Left lung (tissue), 10 donors: Measurements from ENCODE around the gene TMEM161A. TPM values are rescaled to one million over a fixed set of nuclear protein-coding genes. Genes with fewer than 3 reads are reported as not detected.
"Not testable (repeated sequence)": the region's sequence is repeated elsewhere in the genome, so short reads cannot be mapped to it uniquely, and the experiment has no call there.

Experiments
- ATAC-seq: fragments of 200-7000 bp; cut with Tn5 transposase; one replicate; pipeline ENCODE4 v1.9.1; 2020; ENCODE audit warnings: moderate library complexity
- DNase-seq, 4 donors: peaks; one replicate each; pipeline ENCODE4 v3.0.0-alpha.2; 2013 to 2020
- H3K27ac ChIP-seq, 2 donors: fragments of 200-600 bp; sonication (generic) in 1 of 2; one replicate each; pipeline versions ENCODE4 v1.5.0 to v1.8.0; 2020 to 2021
- H3K27me3 ChIP-seq, 2 donors: fragments of 200-600 bp; sonication (generic) in 1 of 2; one replicate each; pipeline versions ENCODE4 v1.5.0 to v1.8.0; 2020 to 2021
- H3K36me3 ChIP-seq, 2 donors: fragments of 200-600 bp; sonication (generic) in 1 of 2; one replicate each; pipeline versions ENCODE4 v1.5.0 to v1.8.0; 2020 to 2021
- H3K4me1 ChIP-seq, 2 donors: fragments of 200-600 bp; one replicate each; pipeline ENCODE4 v1.8.0; 2021
- H3K4me3 ChIP-seq, 2 donors: fragments of 200-600 bp; sonication (generic) in 1 of 2; one replicate each; pipeline versions ENCODE4 v1.5.0 to v1.8.0; 2020 to 2021; ENCODE audit warnings: mild to moderate bottlenecking in 1 of 2
- H3K9me3 ChIP-seq, 2 donors: fragments of 200-600 bp; sonication (generic) in 1 of 2; one replicate each; pipeline versions ENCODE4 v1.5.0 to v1.8.0; 2020 to 2021
- CTCF ChIP-seq, 2 donors: fragments of 200-600 bp; sonication (generic) in 1 of 2; IDR thresholded peaks; one replicate each; pipeline versions ENCODE4 v1.5.0 to v1.8.0; 2021; ENCODE audit warnings: antibody characterized with exemption in 2 of 2
- intact Hi-C, 2 donors: fragments of 100-400 bp; cut with DNase I; formaldehyde crosslinking; loops; one replicate each; pipeline versions ENCODE4 v1.11.2 to v1.14.2; 2022
- polyA plus RNA-seq, 6 donors: library from polyadenylated mRNA; unstranded; fragments of 120-200 nt; gene quantifications; one replicate each; pipeline ENCODE4 v1.2.1, GENCODE V29; 2013; ENCODE audit not compliant: insufficient read length in 6 of 6
- total RNA-seq, 2 donors: library from RNA; stranded (reverse); fragmentation: NEBNext Ultra II Directional; extraction: Animal tissue kit (Norgen Biotek cat#: 25700); gene quantifications; one replicate each; pipeline ENCODE4 v1.2.1, GENCODE V29; 2021
- donor health status: DM: no; HTN: yes; CAD: no.
- donor health status: DM: no; HTN: no; CAD: no.

The TMEM161A gene
- total and polyA plus RNA-seq, 8 donors = 22.3 to 28.0 (median 25.4) TPM

GRCh38 chr19:19155495-19156219 is 17.4 kb upstream of the TMEM161A start:
- intact Hi-C loops = no loop called here
- no peak for DNase-seq
- TF ChIP-seq CTCF (IDR thresholded peaks at IDR 0.05) = no peak
- Histone ChIP-seq H3K4me3 (no peak overlapping the region), H3K4me1 (no peaks in the 10 kb centered on the region), H3K27me3 (no peaks in the 10 kb centered on the region), H3K27ac (no peak overlapping the region), H3K9me3 (no peaks in the 10 kb centered on the region), H3K36me3 (peaks cover 0 to 10% of the 10 kb centered on the region in 2 donors)
- ATAC-seq = no peak

GRCh38 chr19:19154768-19155494 is 16.7 kb upstream of the TMEM161A start:
- ATAC-seq (no peak), DNase-seq (no peak)
- H3K4me3 ChIP-seq = no peak overlapping the region
- no peaks in the 10 kb centered on the region for H3K4me1 ChIP-seq
- H3K27me3 ChIP-seq = no peaks in the 10 kb centered on the region
- intact Hi-C loops = no loop called here
- TF ChIP-seq CTCF (IDR thresholded peaks at IDR 0.05) = no peak
- H3K9me3 ChIP-seq = no peaks in the 10 kb centered on the region
- peaks cover 0 to 10% of the 10 kb centered on the region in 2 donors for H3K36me3 ChIP-seq
- H3K27ac ChIP-seq = no peak overlapping the region

GRCh38 chr19:19152668-19153384 is 14.5 kb upstream of the TMEM161A start:
- intact Hi-C loops = no loop called here

GRCh38 chr19:19151418-19151817 is 13.1 kb upstream of the TMEM161A start:
- H3K9me3 ChIP-seq = no peaks in the 10 kb centered on the region
- H3K4me3 ChIP-seq = no peak overlapping the region
- no peaks in the 10 kb centered on the region for H3K27me3 ChIP-seq
- no peaks in the 10 kb centered on the region for H3K4me1 ChIP-seq
- TF ChIP-seq CTCF (IDR thresholded peaks at IDR 0.05) = no peak
- no peak overlapping the region for H3K27ac ChIP-seq
- DNase-seq (no peak), ATAC-seq (no peak)
- intact Hi-C loops = no loop called here
- H3K36me3 ChIP-seq = peaks cover 0 to 37% of the 10 kb centered on the region in 2 donors

More at GRCh38 chr19:19152668-19153384, 14.5 kb upstream of the TMEM161A start:
- Histone ChIP-seq H3K27ac (no peak overlapping the region), H3K4me3 (no peak overlapping the region), H3K36me3 (peaks cover 0 to 29% of the 10 kb centered on the region in 2 donors), H3K27me3 (no peaks in the 10 kb centered on the region), H3K4me1 (no peaks in the 10 kb centered on the region), H3K9me3 (no peaks in the 10 kb centered on the region)
- no peak for DNase-seq
- ATAC-seq = no peak
- no peak for TF ChIP-seq CTCF (IDR thresholded peaks at IDR 0.05)

- intact Hi-C loops = no loop called here
- DNase-seq = no peak
- Histone ChIP-seq H3K27ac (no peak overlapping the region), H3K27me3 (no peaks in the 10 kb centered on the region), H3K4me1 (peaks cover 0 to 6% of the 10 kb centered on the region in 2 donors), H3K9me3 (no peaks in the 10 kb centered on the region), H3K4me3 (no peak overlapping the region), H3K36me3 (peaks cover 0 to 34% of the 10 kb centered on the region in 2 donors)
- TF ChIP-seq CTCF (IDR thresholded peaks at IDR 0.05) = no peak
- ATAC-seq = no peak
Measured at GRCh38 chr19:19149435-19149834, 11.2 kb upstream of the TMEM161A start.

- peaks cover 0 to 34% of the 10 kb centered on the region in 2 donors for H3K36me3 ChIP-seq
- H3K27ac ChIP-seq, H3K9me3 ChIP-seq, intact Hi-C loops, DNase-seq, H3K4me1 ChIP-seq, H3K4me3 ChIP-seq, H3K27me3 ChIP-seq, ATAC-seq: not testable (repeated sequence)
Measured at GRCh38 chr19:19148504-19148903, 10.2 kb upstream of the TMEM161A start.
